Lung (tissue), 12 donors: ENCODE measurements around the gene PRCD. TPM values are rescaled to one million over a fixed set of nuclear protein-coding genes. Genes with fewer than 3 reads are reported as not detected.

Experiments
- ATAC-seq: fragments of 200-7000 bp; cut with Tn5 transposase; one replicate; pipeline ENCODE4 v1.9.1; 2020; ENCODE audit warnings: moderate number of reproducible peaks; ENCODE audit not compliant: insufficient read depth, low FRiP score
- DNase-seq, 3 donors: peaks; one replicate each; pipeline ENCODE4 v3.0.0-alpha.2; 2013 to 2017
- H3K27ac ChIP-seq, 2 donors: one replicate each; pipeline ENCODE4 v1.5.1; 2013; ENCODE audit warnings: mild to moderate bottlenecking in 2 of 2, moderate library complexity in 2 of 2, control low read depth in 1 of 2, inconsistent platforms in 1 of 2, low read depth in 1 of 2, low read length in 1 of 2
- H3K27me3 ChIP-seq, 3 donors: one replicate each; pipeline ENCODE4 v1.5.1; 2013; ENCODE audit warnings: low read length in 2 of 3; ENCODE audit not compliant: control insufficient read depth in 3 of 3, insufficient read depth in 3 of 3
- H3K36me3 ChIP-seq, 4 donors: one replicate each; pipeline ENCODE4 v1.5.1; 2013; ENCODE audit warnings: low read length in 4 of 4, mild to moderate bottlenecking in 1 of 4, moderate library complexity in 1 of 4; ENCODE audit not compliant: control insufficient read depth in 4 of 4, insufficient read depth in 4 of 4
- H3K4me1 ChIP-seq, 5 donors: one replicate each; pipeline ENCODE4 v1.5.1; 2013; ENCODE audit warnings: low read length in 5 of 5, mild to moderate bottlenecking in 2 of 5, moderate library complexity in 1 of 5; ENCODE audit not compliant: control insufficient read depth in 5 of 5, insufficient read depth in 5 of 5
- H3K4me3 ChIP-seq: one replicate; pipeline ENCODE4 v1.5.1; 2013; ENCODE audit warnings: mild to moderate bottlenecking, control low read depth, moderate library complexity
- H3K9ac ChIP-seq, 2 donors: one replicate each; pipeline ENCODE4 v1.5.1; 2013; ENCODE audit warnings: low read length in 2 of 2, control low read depth in 1 of 2; ENCODE audit not compliant: insufficient read depth in 1 of 2
- H3K9me3 ChIP-seq, 4 donors: one replicate each; pipeline ENCODE4 v1.5.1; 2013; ENCODE audit warnings: low read length in 3 of 4, mild to moderate bottlenecking in 1 of 4, moderate library complexity in 1 of 4; ENCODE audit not compliant: control insufficient read depth in 4 of 4, insufficient read depth in 3 of 4
- WGBS, 2 donors: extraction: QIAGEN DNeasy Blood & Tissue Kit; methylation state at CpG; one replicate each; pipeline ENCODE4 v1.1.7; 2013; 5-methylcytosine and 5-hydroxymethylcytosine counted together
- polyA plus RNA-seq, 2 donors: library from polyadenylated mRNA; stranded (reverse); fragments of 200-250 nt; gene quantifications; one replicate each; pipeline ENCODE4 v1.2.1, GENCODE V29; 2013
- total RNA-seq, 2 donors: library from RNA; depleted of rRNA in 1 of 2; stranded (reverse); fragments of >200 nt in 1 of 2; gene quantifications; one replicate each; pipeline ENCODE4 v1.2.1, GENCODE V29; 2014 to 2021
- TF ChIP-seq, protein P1 (sequence below): IDR thresholded peaks from 2 replicates; pipeline ENCODE4 v1.5.1; 2012; ENCODE audit warnings: mild to moderate bottlenecking; ENCODE audit errors: control extremely low read depth, extremely low read depth
- donor health status: control.
- donor health status: control.
- donor health status: Bipolar disorder and iron deficiency.
- donor health status: healthy.
- donor health status: DM: yes; HTN: yes; CAD: no.

PRCD gene
- total and polyA plus RNA-seq, 4 donors: 2.0 to 11.3 (median 5.6) TPM

DNA sequence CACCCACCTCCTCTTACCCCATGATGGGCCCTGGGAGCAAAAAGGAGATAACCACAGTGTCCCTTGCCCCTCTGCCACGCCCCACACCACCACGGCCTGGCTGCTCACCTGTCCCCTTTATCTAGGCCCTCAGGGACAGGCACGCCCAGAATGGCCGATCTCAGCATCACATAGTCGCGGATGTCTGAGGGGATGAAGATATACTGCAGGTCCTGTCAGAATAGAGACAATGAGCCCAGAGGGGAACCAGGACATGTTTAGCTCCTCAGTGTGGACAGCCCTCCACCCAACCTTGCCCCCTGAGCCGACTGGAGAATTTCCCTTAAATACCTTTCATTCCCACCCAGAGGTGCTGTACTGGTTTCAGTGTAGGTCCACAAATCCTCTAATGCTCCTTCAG lies 30.6 kb downstream of the PRCD start:
- WGBS, 2 donors: 92 to 95% methylated on average over 7 of the region's 7 CpGs
- peaks cover 0 to 11% (median 2%) of the 10 kb centered on the region in 5 donors for H3K4me1 ChIP-seq
- H3K36me3 ChIP-seq: peaks cover 0 to 16% (median 7%) of the 10 kb centered on the region in 4 donors
- no peaks in the 10 kb centered on the region for H3K9me3 ChIP-seq
- no peak overlapping the region for H3K4me3 ChIP-seq
- ATAC-seq: no peak
- TF ChIP-seq, protein P1, sequence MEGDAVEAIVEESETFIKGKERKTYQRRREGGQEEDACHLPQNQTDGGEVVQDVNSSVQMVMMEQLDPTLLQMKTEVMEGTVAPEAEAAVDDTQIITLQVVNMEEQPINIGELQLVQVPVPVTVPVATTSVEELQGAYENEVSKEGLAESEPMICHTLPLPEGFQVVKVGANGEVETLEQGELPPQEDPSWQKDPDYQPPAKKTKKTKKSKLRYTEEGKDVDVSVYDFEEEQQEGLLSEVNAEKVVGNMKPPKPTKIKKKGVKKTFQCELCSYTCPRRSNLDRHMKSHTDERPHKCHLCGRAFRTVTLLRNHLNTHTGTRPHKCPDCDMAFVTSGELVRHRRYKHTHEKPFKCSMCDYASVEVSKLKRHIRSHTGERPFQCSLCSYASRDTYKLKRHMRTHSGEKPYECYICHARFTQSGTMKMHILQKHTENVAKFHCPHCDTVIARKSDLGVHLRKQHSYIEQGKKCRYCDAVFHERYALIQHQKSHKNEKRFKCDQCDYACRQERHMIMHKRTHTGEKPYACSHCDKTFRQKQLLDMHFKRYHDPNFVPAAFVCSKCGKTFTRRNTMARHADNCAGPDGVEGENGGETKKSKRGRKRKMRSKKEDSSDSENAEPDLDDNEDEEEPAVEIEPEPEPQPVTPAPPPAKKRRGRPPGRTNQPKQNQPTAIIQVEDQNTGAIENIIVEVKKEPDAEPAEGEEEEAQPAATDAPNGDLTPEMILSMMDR: no peak
- no peak for DNase-seq
- no peak overlapping the region for H3K9ac ChIP-seq
- peaks cover 0 to 5% (median 0%) of the 10 kb centered on the region in 3 donors for H3K27me3 ChIP-seq
- no peak overlapping the region for H3K27ac ChIP-seq

DNA sequence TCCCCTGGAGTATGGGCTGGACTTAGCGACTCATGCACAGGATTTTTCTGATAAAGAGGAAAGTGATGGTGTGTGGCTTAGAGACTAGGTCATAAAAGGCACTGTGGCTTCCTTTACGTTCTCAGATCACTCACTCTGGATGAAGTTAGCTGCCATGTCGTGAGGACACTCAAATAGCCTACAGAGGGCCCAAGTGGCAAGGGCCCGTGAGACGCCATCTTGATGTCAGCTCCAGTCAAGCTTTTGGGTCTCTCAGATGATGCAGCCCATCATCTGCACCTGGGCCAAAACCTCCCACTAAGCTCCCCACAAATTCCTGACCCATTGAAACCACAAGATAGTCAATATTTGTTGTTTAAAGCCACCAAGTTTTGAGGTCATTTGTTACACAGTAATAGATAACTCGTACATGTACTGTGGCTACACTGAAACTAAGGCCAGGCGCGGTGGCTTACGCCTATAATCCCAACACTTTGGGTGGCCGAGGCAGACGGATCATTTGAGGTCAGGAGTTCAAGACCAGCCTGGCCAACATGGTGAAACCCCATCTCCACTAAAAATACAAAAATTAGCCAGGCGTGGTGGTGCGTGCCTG lies 31.1 kb downstream of the PRCD start:
- Histone ChIP-seq H3K9me3 (no peaks in the 10 kb centered on the region), H3K36me3 (peaks cover 0 to 12% (median 5%) of the 10 kb centered on the region in 4 donors), H3K4me3 (no peak overlapping the region), H3K27ac (no peak overlapping the region), H3K27me3 (peaks cover 0 to 5% (median 0%) of the 10 kb centered on the region in 3 donors), H3K9ac (no peak overlapping the region), H3K4me1 (peaks cover 0 to 11% (median 0%) of the 10 kb centered on the region in 5 donors)
- TF ChIP-seq, protein P1: no peak
- ATAC-seq: no peak
- 93 to 95% methylated on average over 13 of the region's 13 CpGs for WGBS, 2 donors
- DNase-seq: no peak

DNA sequence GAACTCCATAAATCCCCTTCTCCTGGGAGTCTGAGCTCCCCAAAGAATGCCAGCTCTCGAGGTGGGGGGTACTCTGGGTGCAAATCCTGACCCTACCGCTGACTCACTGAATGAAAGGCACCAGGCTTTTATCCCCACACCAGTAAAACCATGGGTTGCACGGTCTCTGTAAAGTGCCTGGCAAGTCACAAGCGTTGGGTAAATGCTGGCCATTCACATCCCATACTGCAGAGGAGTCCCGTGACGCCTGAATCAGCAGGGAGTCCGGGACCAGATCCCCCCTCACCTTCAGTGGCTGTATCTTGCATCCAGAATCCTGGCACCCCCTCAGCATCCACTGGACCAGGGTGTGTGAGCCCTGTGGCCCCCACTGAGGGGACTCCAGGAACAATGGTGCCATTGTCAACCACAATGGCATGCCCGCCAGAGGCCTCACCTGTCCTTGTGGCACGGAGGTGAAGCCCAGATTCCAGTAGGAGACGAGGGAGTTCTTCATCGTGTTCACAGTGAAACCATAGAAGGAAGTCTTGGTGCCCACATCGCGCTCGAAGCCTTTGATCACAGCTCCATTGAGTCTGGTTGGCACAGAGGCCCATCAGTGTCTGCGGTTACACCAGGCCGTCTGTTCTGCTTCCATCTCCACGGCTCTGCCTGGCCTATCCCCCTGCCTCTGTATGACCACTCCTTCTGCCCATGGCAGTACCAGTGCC lies 32.5 kb downstream of the PRCD start:
- no peaks in the 10 kb centered on the region for H3K9me3 ChIP-seq
- 91 to 94% methylated on average over 17 of the region's 17 CpGs for WGBS, 2 donors
- ATAC-seq (no peak), DNase-seq (no peak)
- no peak overlapping the region for H3K27ac ChIP-seq
- peaks cover 0 to 11% (median 0%) of the 10 kb centered on the region in 5 donors for H3K4me1 ChIP-seq
- H3K9ac ChIP-seq: no peak overlapping the region
- H3K4me3 ChIP-seq: no peak overlapping the region
- peaks cover 0 to 8% (median 0%) of the 10 kb centered on the region in 4 donors for H3K36me3 ChIP-seq
- H3K27me3 ChIP-seq: peaks cover 0 to 5% (median 0%) of the 10 kb centered on the region in 3 donors
- TF ChIP-seq, protein P1: no peak
